Activated naive CD4-positive, alpha-beta T cell treated with anti-CD3 and anti-CD28 coated beads for 36 hours (primary cell): ENCODE data around the gene GPR149. TPM values are rescaled to one million over a fixed set of nuclear protein-coding genes. Genes with fewer than 3 reads are reported as not detected.

ENCODE experiments used
- CTCF ChIA-PET: fragments of 350-600 bp; sonication (Branson Sonifier 250); formaldehyde crosslinking; loops from one replicate; lab custom pipeline; 2021; ENCODE audit warnings: antibody characterized with exemption; lab: Charles Lee
- DNase-seq: peaks from one replicate; pipeline ENCODE4 v3.0.0-alpha.2; 2020
- H3K27ac Mint-ChIP-seq: one replicate; pipeline ENCODE4 v1.8.0; 2021; ENCODE audit warnings: mild to moderate bottlenecking, mixed read lengths
- H3K27me3 Mint-ChIP-seq: one replicate; pipeline ENCODE4 v1.8.0; 2021; ENCODE audit warnings: low read depth, mixed read lengths
- H3K36me3 Mint-ChIP-seq: one replicate; pipeline ENCODE4 v1.8.0; 2021; ENCODE audit warnings: low read depth, mixed read lengths
- H3K4me1 Mint-ChIP-seq: one replicate; pipeline ENCODE4 v1.8.0; 2021; ENCODE audit warnings: low read depth, mixed read lengths
- H3K4me3 Mint-ChIP-seq: one replicate; pipeline ENCODE4 v1.8.0; 2021; ENCODE audit warnings: mild to moderate bottlenecking, moderate library complexity, mixed read lengths
- H3K9me3 Mint-ChIP-seq: one replicate; pipeline ENCODE4 v1.8.0; 2021; ENCODE audit warnings: mixed read lengths
- intact Hi-C: fragments of 100-400 bp; cut with micrococcal nuclease; formaldehyde crosslinking; loops from one replicate; pipeline ENCODE4 v1.15.1; 2023
- total RNA-seq, 2 experiments: library from RNA; stranded (reverse); gene quantifications; one replicate each; pipeline ENCODE4 v1.2.3, GENCODE V29; 2021

The GPR149 gene
- total RNA-seq, 2 experiments from 2014 or later: not detected

DNA sequence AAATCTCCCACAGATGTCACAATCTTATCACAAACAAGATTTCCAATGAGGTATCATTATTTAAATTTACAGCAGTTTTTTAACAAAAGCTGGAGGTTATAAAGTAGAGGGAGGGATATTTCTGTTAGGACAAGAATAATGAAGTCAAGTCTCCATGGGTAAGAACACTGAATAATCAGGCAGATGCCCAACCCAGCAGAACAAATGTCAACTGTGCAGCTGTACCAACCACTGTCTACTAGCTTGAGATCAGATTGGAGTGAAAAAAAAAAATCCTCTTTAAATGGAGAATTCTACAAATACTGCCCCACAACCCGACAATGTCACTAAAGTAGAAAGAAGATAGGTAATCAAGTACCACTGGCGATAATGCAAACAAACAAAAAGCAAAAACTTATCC is 136.0 kb downstream of the GPR149 start:
- CTCF ChIA-PET: no interaction called here
- DNase-seq: no peak
- intact Hi-C loops: no loop called here
- H3K4me3 Mint-ChIP-seq: no peak overlapping the region
- no peaks in the 10 kb centered on the region for H3K27me3 Mint-ChIP-seq
- no peaks in the 10 kb centered on the region for H3K4me1 Mint-ChIP-seq
- H3K9me3 Mint-ChIP-seq: no peaks in the 10 kb centered on the region
- H3K27ac Mint-ChIP-seq: no peak overlapping the region
- H3K36me3 Mint-ChIP-seq: peaks cover 39% of the 10 kb centered on the region

- intact Hi-C loops: no loop called here
- Mint-ChIP-seq H3K36me3 (peaks cover 45% of the 10 kb centered on the region), H3K4me3 (no peak overlapping the region), H3K27ac (no peak overlapping the region), H3K4me1 (no peaks in the 10 kb centered on the region), H3K9me3 (no peaks in the 10 kb centered on the region), H3K27me3 (no peaks in the 10 kb centered on the region)
- no peak for DNase-seq
- CTCF ChIA-PET: no interaction called here
These were observed 139.8 kb downstream of the GPR149 start for GRCh38 chr3:154290187-154290586.

Other genes with a start within 250 kb of the GPR149 start
- 10 to 100 TPM; 58.2 to 62.6 TPM for gene DHX36, start 105.7 kb downstream of the GPR149 start, total RNA-seq